ENCODE results near the gene MCL1. TPM values are rescaled to one million over a fixed set of nuclear protein-coding genes. Genes with fewer than 3 reads are reported as not detected.

MCL1 gene
- total RNA-seq, 1 donor from 2014 or later = 179 TPM

DNA sequence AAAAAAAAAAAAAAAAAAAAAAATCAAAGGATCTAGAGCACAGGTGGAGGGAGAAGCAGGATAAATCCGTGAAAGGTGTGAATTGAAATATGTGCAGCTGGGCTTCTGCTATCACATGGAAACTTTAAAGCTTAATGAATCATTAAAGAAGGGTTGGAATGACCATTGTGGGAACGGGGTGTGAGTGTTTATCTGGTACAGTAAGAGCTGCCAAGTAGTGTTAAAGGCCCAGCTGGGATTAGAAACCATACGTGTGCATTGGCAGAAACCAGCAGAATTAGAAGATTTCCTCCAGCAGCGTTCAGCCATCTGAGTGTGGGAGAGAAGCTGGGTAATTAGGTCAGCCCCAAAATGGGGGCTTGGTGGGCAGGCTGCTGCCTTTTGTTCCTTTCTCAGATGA is 50.4 kb downstream of the MCL1 start:
- H3K9me3 Mint-ChIP-seq = no peaks in the 10 kb centered on the region
- TF ChIP-seq, protein P1, sequence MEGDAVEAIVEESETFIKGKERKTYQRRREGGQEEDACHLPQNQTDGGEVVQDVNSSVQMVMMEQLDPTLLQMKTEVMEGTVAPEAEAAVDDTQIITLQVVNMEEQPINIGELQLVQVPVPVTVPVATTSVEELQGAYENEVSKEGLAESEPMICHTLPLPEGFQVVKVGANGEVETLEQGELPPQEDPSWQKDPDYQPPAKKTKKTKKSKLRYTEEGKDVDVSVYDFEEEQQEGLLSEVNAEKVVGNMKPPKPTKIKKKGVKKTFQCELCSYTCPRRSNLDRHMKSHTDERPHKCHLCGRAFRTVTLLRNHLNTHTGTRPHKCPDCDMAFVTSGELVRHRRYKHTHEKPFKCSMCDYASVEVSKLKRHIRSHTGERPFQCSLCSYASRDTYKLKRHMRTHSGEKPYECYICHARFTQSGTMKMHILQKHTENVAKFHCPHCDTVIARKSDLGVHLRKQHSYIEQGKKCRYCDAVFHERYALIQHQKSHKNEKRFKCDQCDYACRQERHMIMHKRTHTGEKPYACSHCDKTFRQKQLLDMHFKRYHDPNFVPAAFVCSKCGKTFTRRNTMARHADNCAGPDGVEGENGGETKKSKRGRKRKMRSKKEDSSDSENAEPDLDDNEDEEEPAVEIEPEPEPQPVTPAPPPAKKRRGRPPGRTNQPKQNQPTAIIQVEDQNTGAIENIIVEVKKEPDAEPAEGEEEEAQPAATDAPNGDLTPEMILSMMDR (conservative IDR thresholded peaks at IDR 0.05) = no peak
- no peak overlapping the region for H3K27ac Mint-ChIP-seq (ENCODE audit: unreplicated experiment)
- H3K36me3 Mint-ChIP-seq (ENCODE audit: low read depth) = no peaks in the 10 kb centered on the region
- peaks cover 14% of the 10 kb centered on the region for H3K4me1 Mint-ChIP-seq
- no peaks in the 10 kb centered on the region for H3K27me3 Mint-ChIP-seq (ENCODE audit: low read depth)
- no peak overlapping the region for H3K4me3 Mint-ChIP-seq
- no peak for DNase-seq (ENCODE audit: low read depth, low spot score)

DNA sequence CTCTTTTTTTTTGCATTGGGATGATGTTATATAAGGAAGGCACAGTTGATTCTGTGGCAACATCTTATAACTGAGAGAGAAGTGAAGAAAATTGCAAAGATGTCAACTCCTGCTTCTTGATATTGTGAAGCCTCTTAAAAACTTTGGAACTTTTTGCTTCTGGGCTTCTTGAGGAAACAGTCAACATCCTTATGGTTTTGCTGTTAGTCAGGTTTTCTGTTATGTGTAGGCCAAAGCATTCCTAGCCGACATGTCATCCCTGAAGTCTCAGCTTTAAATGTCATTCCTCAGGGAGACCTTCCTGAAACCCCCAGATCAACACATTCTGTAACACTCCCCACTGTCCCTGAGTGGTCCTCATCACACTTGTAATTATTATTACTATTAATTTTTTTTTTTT is 51.2 kb downstream of the MCL1 start:
- H3K27ac Mint-ChIP-seq (ENCODE audit: unreplicated experiment) = no peak overlapping the region
- H3K36me3 Mint-ChIP-seq (ENCODE audit: low read depth) = no peaks in the 10 kb centered on the region
- DNase-seq (ENCODE audit: low read depth, low spot score) = no peak
- H3K4me1 Mint-ChIP-seq = peaks cover 14% of the 10 kb centered on the region
- no peak overlapping the region for H3K4me3 Mint-ChIP-seq
- no peaks in the 10 kb centered on the region for H3K9me3 Mint-ChIP-seq
- H3K27me3 Mint-ChIP-seq (ENCODE audit: low read depth) = no peaks in the 10 kb centered on the region
- TF ChIP-seq, protein P1 (conservative IDR thresholded peaks at IDR 0.05) = no peak

DNA sequence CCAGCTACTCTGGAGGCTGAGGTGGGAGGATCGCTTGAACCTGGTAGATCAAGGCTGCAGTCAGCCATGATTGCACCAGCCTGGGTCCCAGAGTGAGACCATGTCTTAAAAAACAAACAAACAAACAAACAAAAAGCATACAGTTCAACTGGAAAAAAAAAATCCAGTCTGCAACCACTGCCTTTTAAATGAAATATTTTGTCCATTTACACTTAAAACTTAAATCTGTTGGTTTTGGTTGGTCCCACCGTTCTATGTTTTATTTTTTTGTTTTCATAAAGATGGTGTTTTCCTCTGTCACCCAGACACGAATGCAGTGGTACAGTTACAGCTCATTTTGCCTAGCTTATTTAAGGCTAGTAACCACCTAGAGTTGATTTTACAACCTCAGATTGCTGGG is 54.1 kb downstream of the MCL1 start:
- Mint-ChIP-seq H3K36me3 (ENCODE audit: low read depth) (no peaks in the 10 kb centered on the region), H3K27ac (ENCODE audit: unreplicated experiment) (no peak overlapping the region), H3K9me3 (no peaks in the 10 kb centered on the region), H3K27me3 (ENCODE audit: low read depth) (no peaks in the 10 kb centered on the region), H3K4me1 (no peaks in the 10 kb centered on the region), H3K4me3 (no peak overlapping the region)
- TF ChIP-seq, protein P1 (conservative IDR thresholded peaks at IDR 0.05) = no peak
- DNase-seq (ENCODE audit: low read depth, low spot score) = no peak

Small RNA genes lying within 50 kb of the gene (microRNA-seq; reads per million reads assigned to microRNA genes)
- gene MIR4257 = not detected

Other genes starting within 250 kb of the MCL1 start
- gene RPRD2, start 215.5 kb downstream of the MCL1 start, total RNA-seq = 40.8 and 43.6 TPM in 2 replicates
- 30.0 and 31.1 TPM in 2 replicates for gene TARS2, start 92.2 kb downstream of the MCL1 start, total RNA-seq
- gene ECM1, start 71.5 kb downstream of the MCL1 start, total RNA-seq = 5.3 and 5.5 TPM in 2 replicates
- 1.2 and 1.3 TPM in 2 replicates for gene FALEC, start 63.9 kb downstream of the MCL1 start, total RNA-seq
- gene ADAMTSL4, start 30.2 kb downstream of the MCL1 start, total RNA-seq = 0.32 and 0.44 TPM in 2 replicates
- 177 TPM in 2 replicates for gene ENSA, start 50.0 kb upstream of the MCL1 start, total RNA-seq
- gene GOLPH3L, start 117.5 kb upstream of the MCL1 start, total RNA-seq = 17.3 and 19.3 TPM in 2 replicates
- not detected in 2 replicates for gene HORMAD1, start 141.3 kb upstream of the MCL1 start, total RNA-seq
- gene CTSS, start 186.2 kb upstream of the MCL1 start, total RNA-seq = 0.16 and 0.41 TPM in 2 replicates
- gene CTSK, start 228.7 kb upstream of the MCL1 start, total RNA-seq = 4.6 and 5.8 TPM in 2 replicates

Measured in neural crest cell (in vitro differentiated cells).